CD14-positive monocyte (primary cell): ENCODE data around the gene CPN2. TPM values are rescaled to one million over a fixed set of nuclear protein-coding genes. Genes with fewer than 3 reads are reported as not detected.

ENCODE experiments used
- DNase-seq, 3 donors: peaks; one replicate each; pipeline ENCODE4 v3.0.0-alpha.2; 2011 to 2022
- H2AFZ ChIP-seq: 2 replicates; pipeline ENCODE4 v1.6.0; 2012; ENCODE audit warnings: mild to moderate bottlenecking, low read depth, low read length, inconsistent platforms; ENCODE audit not compliant: insufficient read depth, poor library complexity, severe bottlenecking
- H3K27ac ChIP-seq, 2 donors: 1 replicate in 1 of 2; 2 replicates in 1 of 2; pipeline ENCODE4 v1.5.1; 2012 to 2013; ENCODE audit warnings: low read length in 2 of 2, control low read depth in 1 of 2, inconsistent platforms in 1 of 2, low read depth in 1 of 2, mild to moderate bottlenecking in 1 of 2
- H3K27me3 ChIP-seq, 2 donors: one replicate each; pipeline versions ENCODE4 v1.6.0 to v1.6.1; 2011 to 2013; ENCODE audit warnings: low read length in 2 of 2; ENCODE audit not compliant: control insufficient read depth in 2 of 2, insufficient read depth in 2 of 2
- H3K36me3 ChIP-seq, 2 donors: replicated peaks in 1 of 2; 1 replicate in 1 of 2; 2 replicates in 1 of 2; pipeline versions ENCODE4 v1.5.1 to v1.6.1; 2012 to 2013; ENCODE audit warnings: low read length in 2 of 2, control low read depth in 1 of 2, inconsistent platforms in 1 of 2, mild to moderate bottlenecking in 1 of 2; ENCODE audit not compliant: insufficient read depth in 2 of 2, control insufficient read depth in 1 of 2
- H3K4me1 ChIP-seq, 2 donors: 1 replicate in 1 of 2; 2 replicates in 1 of 2; pipeline versions ENCODE4 v1.5.1 to v1.6.1; 2012 to 2013; ENCODE audit warnings: low read length in 2 of 2, control low read depth in 1 of 2, inconsistent platforms in 1 of 2, mild to moderate bottlenecking in 1 of 2, moderate library complexity in 1 of 2; ENCODE audit not compliant: insufficient read depth in 2 of 2, control insufficient read depth in 1 of 2
- H3K4me2 ChIP-seq: replicated peaks from 2 replicates; pipeline ENCODE3; 2012; ENCODE audit warnings: low read length, moderate library complexity, mild to moderate bottlenecking; ENCODE audit not compliant: poor library complexity, severe bottlenecking; ENCODE audit errors: extremely low read depth
- H3K4me3 ChIP-seq, 3 experiments: fragments of 200-600 bp in 1 of 3; sonication (generic) in 1 of 3; replicated peaks in 1 of 3; 1 replicate in 2 of 3; 2 replicates in 1 of 3; pipeline ENCODE4 v1.5.1; 2011 to 2013; ENCODE audit warnings: low read length in 3 of 3, mild to moderate bottlenecking in 3 of 3, control low read depth in 2 of 3, low read depth in 2 of 3, inconsistent platforms in 1 of 3, moderate library complexity in 1 of 3
- H3K79me2 ChIP-seq: 2 replicates; pipeline ENCODE4 v1.6.0; 2012; ENCODE audit warnings: mild to moderate bottlenecking, control low read depth, inconsistent platforms, low read length, moderate library complexity; ENCODE audit not compliant: insufficient read depth
- H3K9ac ChIP-seq: 2 replicates; pipeline ENCODE4 v1.6.0; 2017; ENCODE audit warnings: low read length, mild to moderate bottlenecking; ENCODE audit not compliant: insufficient read depth, poor library complexity, severe bottlenecking
- H3K9me3 ChIP-seq, 2 donors: replicated peaks in 1 of 2; 1 replicate in 1 of 2; 2 replicates in 1 of 2; pipeline versions ENCODE4 v1.5.1 to v1.6.1; 2012 to 2013; ENCODE audit warnings: low read length in 2 of 2, control low read depth in 1 of 2; ENCODE audit not compliant: control insufficient read depth in 1 of 2, insufficient read depth in 1 of 2
- H4K20me1 ChIP-seq: 2 replicates; pipeline ENCODE4 v1.6.0; 2012; ENCODE audit warnings: mild to moderate bottlenecking, low read length, control low read depth, moderate library complexity; ENCODE audit not compliant: insufficient read depth
- H3K27ac Mint-ChIP-seq, 7 donors: one replicate each; pipeline ENCODE4 v1.8.0; 2020; ENCODE audit warnings: mild to moderate bottlenecking in 7 of 7, mixed read lengths in 7 of 7, moderate library complexity in 6 of 7, inconsistent platforms in 2 of 7
- H3K27me3 Mint-ChIP-seq, 3 donors: one replicate each; pipeline ENCODE4 v1.8.0; 2021 to 2022; ENCODE audit warnings: low read depth in 3 of 3, mild to moderate bottlenecking in 3 of 3, mixed read lengths in 3 of 3, moderate library complexity in 3 of 3, inconsistent platforms in 1 of 3
- H3K36me3 Mint-ChIP-seq, 2 donors: one replicate each; pipeline ENCODE4 v1.8.0; 2020; ENCODE audit warnings: mixed read lengths in 2 of 2, inconsistent platforms in 1 of 2, mild to moderate bottlenecking in 1 of 2
- H3K4me1 Mint-ChIP-seq: one replicate; pipeline ENCODE4 v1.8.0; 2020; ENCODE audit warnings: mild to moderate bottlenecking, mixed read lengths
- H3K4me3 Mint-ChIP-seq, 2 donors: one replicate each; pipeline ENCODE4 v1.8.0; 2020; ENCODE audit warnings: mild to moderate bottlenecking in 2 of 2, mixed read lengths in 2 of 2, moderate library complexity in 1 of 2
- H3K9me3 Mint-ChIP-seq, 7 donors: one replicate each; pipeline ENCODE4 v1.8.0; 2020 to 2022; ENCODE audit warnings: mixed read lengths in 7 of 7, mild to moderate bottlenecking in 6 of 7, moderate library complexity in 6 of 7, inconsistent platforms in 2 of 7
- WGBS: methylation state at CpG from one replicate; pipeline ENCODE4 v1.1.5; 2013; ENCODE audit warnings: missing lambda C conversion rate; ENCODE audit not compliant: insufficient coverage; 5-methylcytosine and 5-hydroxymethylcytosine counted together
- intact Hi-C, 2 donors: fragments of 100-400 bp; cut with micrococcal nuclease; formaldehyde crosslinking; loops; one replicate each; pipeline versions ENCODE4 v1.15.0 to v1.15.1; 2023
- polyA plus RNA-seq, 3 donors: library from polyadenylated mRNA; depleted of rRNA in 1 of 3; unstranded in 2 of 3; stranded (reverse) in 1 of 3; fragments of 300-500 nt in 2 of 3; fragments of >200 nt in 1 of 3; fragmentation: Illumina TruSeq in 2 of 3; gene quantifications; 1 replicate in 2 of 3; 2 replicates in 1 of 3; pipeline ENCODE4 v1.2.3, GENCODE V29; 2012 to 2021
- TF ChIP-seq, protein P1 (sequence below): fragments of 200-600 bp; IDR thresholded peaks from one replicate; pipeline ENCODE4 v1.8.0; 2022; ENCODE audit warnings: antibody characterized with exemption, mild to moderate bottlenecking

CPN2 gene
- polyA plus RNA-seq, 3 donors, result not detected

DNA sequence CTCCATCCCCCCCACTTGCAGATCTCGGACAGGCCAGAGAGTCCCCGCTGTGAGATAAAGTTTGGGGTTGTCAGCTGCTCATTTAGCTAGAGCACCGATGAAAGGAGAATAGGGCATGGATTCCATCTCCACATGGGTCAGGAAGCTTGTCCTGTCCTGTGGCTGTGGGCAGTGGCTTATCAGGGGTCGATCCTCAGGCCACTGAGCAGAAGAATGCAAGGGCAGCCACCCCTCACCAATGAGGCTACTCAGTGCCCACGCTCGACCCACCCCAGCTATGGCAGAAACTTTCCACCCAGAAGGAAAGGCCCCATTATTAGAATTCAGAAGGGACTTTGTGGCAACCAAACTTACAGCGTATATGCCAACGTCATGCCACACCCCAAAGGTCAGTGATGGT is 43.3 kb downstream of the CPN2 start:
- TF ChIP-seq, protein P1, sequence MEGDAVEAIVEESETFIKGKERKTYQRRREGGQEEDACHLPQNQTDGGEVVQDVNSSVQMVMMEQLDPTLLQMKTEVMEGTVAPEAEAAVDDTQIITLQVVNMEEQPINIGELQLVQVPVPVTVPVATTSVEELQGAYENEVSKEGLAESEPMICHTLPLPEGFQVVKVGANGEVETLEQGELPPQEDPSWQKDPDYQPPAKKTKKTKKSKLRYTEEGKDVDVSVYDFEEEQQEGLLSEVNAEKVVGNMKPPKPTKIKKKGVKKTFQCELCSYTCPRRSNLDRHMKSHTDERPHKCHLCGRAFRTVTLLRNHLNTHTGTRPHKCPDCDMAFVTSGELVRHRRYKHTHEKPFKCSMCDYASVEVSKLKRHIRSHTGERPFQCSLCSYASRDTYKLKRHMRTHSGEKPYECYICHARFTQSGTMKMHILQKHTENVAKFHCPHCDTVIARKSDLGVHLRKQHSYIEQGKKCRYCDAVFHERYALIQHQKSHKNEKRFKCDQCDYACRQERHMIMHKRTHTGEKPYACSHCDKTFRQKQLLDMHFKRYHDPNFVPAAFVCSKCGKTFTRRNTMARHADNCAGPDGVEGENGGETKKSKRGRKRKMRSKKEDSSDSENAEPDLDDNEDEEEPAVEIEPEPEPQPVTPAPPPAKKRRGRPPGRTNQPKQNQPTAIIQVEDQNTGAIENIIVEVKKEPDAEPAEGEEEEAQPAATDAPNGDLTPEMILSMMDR, result no peak
- Mint-ChIP-seq H3K9me3 (peaks cover 0 to 3% (median 0%) of the 10 kb centered on the region in 7 donors), H3K27me3 (peaks cover 40 to 53% (median 42%) of the 10 kb centered on the region in 3 donors), H3K36me3 (no peaks in the 10 kb centered on the region), H3K4me3 (no peak overlapping the region), H3K27ac (no peak overlapping the region), H3K4me1 (peaks cover 11% of the 10 kb centered on the region)
- H3K4me1 ChIP-seq, result no peaks in the 10 kb centered on the region
- H3K79me2 ChIP-seq, result no peaks in the 10 kb centered on the region
- WGBS, result 90% methylated on average over 4 of the region's 8 CpGs
- DNase-seq, result no peak
- intact Hi-C loops, result no loop called here
- no peak overlapping the region for H3K4me2 ChIP-seq
- H4K20me1 ChIP-seq, result no peaks in the 10 kb centered on the region
- no peaks in the 10 kb centered on the region for H3K36me3 ChIP-seq
- no peak overlapping the region for H2AFZ ChIP-seq
- H3K9ac ChIP-seq, result no peak overlapping the region
- H3K4me3 ChIP-seq, result no peak overlapping the region
- H3K27ac ChIP-seq, result no peak overlapping the region
- H3K27me3 ChIP-seq, result peaks cover 16 to 42% of the 10 kb centered on the region in 2 donors
- H3K9me3 ChIP-seq, result no peaks in the 10 kb centered on the region

- peaks cover 9 to 34% of the 10 kb centered on the region in 2 donors for H3K27me3 ChIP-seq
- TF ChIP-seq, protein P1, result no peak
- whole genome bisulfite sequencing, result 9% methylated on average over 4 of the region's 13 CpGs
- peaks cover 11% of the 10 kb centered on the region for H3K4me1 Mint-ChIP-seq
- intact Hi-C loops, result no loop called here
- H4K20me1 ChIP-seq, result no peaks in the 10 kb centered on the region
- H3K4me2 ChIP-seq, result no peak overlapping the region
- no peaks in the 10 kb centered on the region for H3K9me3 ChIP-seq
- H3K9ac ChIP-seq, result no peak overlapping the region
- H3K36me3 Mint-ChIP-seq, result no peaks in the 10 kb centered on the region
- no peak overlapping the region for H2AFZ ChIP-seq
- no peaks in the 10 kb centered on the region for H3K79me2 ChIP-seq
- no peak overlapping the region for H3K27ac Mint-ChIP-seq
- no peaks in the 10 kb centered on the region for H3K36me3 ChIP-seq
- H3K27ac ChIP-seq, result no peak overlapping the region
- peaks cover 0 to 2% (median 0%) of the 10 kb centered on the region in 7 donors for H3K9me3 Mint-ChIP-seq
- no peak overlapping the region for H3K4me3 ChIP-seq
- H3K4me1 ChIP-seq, result no peaks in the 10 kb centered on the region
- H3K4me3 Mint-ChIP-seq, result peak overlapping the region; percentile 7 to 18
- no peak for DNase-seq
- peaks cover 32 to 45% (median 34%) of the 10 kb centered on the region in 3 donors for H3K27me3 Mint-ChIP-seq
Measured at GRCh38 chr3:194306771-194307640, 44.1 kb downstream of the CPN2 start.
